Esophagus muscularis mucosa (tissue), 3 donors: ENCODE data around the gene TLK1.

Source experiments
- POLR2A ChIP-seq: fragments of 450-650 bp; IDR thresholded peaks from one replicate; pipeline ENCODE4 v1.6.1; 2017; ENCODE audit warnings: antibody characterized with exemption, moderate library complexity, mild to moderate bottlenecking, low read depth
- TF ChIP-seq, protein P1 (sequence below), 3 experiments: fragments of 200-600 bp in 2 of 3; fragments of 450-650 bp in 1 of 3; sonication (generic) in 2 of 3; IDR thresholded peaks; one replicate each; pipeline ENCODE4 v1.5.1; 2017 to 2019; ENCODE audit warnings: antibody characterized with exemption in 3 of 3, mild to moderate bottlenecking in 2 of 3, moderate library complexity in 1 of 3

DNA sequence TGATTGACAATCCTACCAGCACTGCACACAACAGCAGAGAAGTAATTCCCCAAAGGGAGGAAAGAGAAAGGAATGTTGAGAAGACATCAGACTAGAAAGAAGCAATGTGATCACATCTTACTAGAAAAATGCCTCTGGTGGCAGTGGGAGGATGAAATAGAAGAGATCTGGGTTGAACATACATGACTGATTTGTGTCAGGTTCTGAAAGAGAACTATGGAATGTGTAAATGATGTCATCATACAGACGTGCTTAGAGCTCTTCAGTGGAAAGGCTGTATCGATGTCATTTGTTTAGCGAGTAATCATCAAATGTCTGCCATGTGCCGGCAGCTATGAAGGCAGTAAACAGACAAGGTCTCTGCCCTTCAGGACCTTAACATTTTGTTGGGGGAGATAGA lies 206.8 kb downstream of the TLK1 start:
- TF ChIP-seq, protein P1, sequence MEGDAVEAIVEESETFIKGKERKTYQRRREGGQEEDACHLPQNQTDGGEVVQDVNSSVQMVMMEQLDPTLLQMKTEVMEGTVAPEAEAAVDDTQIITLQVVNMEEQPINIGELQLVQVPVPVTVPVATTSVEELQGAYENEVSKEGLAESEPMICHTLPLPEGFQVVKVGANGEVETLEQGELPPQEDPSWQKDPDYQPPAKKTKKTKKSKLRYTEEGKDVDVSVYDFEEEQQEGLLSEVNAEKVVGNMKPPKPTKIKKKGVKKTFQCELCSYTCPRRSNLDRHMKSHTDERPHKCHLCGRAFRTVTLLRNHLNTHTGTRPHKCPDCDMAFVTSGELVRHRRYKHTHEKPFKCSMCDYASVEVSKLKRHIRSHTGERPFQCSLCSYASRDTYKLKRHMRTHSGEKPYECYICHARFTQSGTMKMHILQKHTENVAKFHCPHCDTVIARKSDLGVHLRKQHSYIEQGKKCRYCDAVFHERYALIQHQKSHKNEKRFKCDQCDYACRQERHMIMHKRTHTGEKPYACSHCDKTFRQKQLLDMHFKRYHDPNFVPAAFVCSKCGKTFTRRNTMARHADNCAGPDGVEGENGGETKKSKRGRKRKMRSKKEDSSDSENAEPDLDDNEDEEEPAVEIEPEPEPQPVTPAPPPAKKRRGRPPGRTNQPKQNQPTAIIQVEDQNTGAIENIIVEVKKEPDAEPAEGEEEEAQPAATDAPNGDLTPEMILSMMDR (IDR thresholded peaks at IDR 0.05) = no peak
- TF ChIP-seq POLR2A = no peak
